ENCODE results near the gene CD300E.
A peak's percentile ranks its signal among the peaks of the same experiment; 100 is the strongest.
"Not testable (repeated sequence)": the region's sequence is repeated elsewhere in the genome, so short reads cannot be mapped to it uniquely, and the experiment has no call there.

Gene CD300E, protein sequence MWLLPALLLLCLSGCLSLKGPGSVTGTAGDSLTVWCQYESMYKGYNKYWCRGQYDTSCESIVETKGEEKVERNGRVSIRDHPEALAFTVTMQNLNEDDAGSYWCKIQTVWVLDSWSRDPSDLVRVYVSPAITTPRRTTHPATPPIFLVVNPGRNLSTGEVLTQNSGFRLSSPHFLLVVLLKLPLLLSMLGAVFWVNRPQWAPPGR

DNA sequence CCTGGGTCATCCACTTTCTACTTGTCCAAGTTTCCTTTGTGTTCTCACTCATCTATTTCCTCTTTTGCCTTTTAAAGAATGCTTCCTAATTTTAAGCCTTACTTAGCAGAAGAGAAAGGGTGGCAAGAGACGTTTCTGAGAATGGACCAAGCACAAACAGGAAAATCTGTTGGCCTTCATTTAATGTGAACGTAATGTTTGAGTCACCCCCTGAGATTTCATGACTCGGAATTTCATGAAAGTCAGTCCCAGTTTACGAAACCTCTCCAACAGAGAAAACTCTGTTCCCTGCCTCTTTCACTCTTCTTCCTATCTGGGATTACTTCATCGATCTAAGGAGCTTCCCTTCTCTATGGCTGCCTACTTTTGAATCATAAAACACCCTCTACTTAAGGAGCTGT is at the start of gene CD300E:
Gene CD300E, minus strand, starts transcription at position 46 of the 401 bp plus-strand sequence. CDS start 117 bp downstream, outside the sequence.
- DNase-seq = no peak

DNA sequence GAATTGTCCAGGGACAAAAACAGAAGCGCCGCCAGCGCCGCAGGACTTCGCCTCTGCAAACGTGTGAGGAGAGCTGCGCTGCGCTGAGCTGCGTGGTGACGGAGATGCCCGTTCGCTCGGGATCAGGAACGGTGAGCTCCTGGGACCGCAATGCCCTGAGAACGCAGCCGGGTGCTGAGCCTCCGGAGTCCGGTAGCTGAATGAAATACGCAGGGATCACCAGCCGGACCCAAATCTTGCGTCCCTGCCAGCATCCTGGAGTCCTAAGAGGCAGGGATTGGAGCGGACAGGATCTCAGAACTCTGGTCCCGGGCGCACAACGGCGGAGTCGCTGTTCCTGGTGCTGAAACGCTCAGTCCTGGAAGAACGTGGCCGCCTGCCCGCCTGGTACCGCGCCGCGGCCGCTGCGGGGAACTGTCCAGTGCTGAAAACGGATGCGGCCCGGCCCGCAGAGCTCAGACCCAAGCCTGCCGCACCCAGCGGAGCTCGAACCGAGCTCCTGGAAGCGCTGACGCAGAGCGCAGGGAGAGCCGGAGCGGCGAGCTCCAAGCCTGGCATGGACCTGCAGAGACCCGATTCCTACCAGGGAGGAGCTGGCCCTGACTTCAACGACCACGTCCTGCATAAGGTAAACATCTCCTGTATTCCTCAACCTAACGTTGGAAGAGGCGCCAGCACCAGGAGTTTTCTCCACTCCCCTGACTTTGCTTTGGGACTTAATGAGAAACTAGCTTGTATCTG is 47.7 kb upstream of the CD300E start:
- DNase-seq = no peak

DNA sequence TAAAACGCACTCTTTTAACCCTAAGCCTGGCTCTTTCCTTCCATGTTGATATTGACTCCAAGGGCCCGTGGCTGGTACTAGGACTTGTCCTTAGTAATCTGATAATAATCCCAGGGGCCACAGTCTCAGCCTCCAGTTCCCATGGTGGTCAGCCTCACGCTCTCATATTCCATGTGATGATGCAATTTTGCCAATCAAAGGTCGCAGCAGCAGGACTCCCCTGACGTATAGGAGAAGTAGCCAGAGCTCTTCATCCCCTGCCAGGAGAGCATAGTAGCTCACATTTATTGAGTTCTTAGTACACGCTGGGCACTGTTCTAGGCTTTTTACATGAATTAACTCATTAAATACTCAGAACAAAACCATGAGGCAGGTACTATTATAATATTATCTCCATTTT is 46.8 kb upstream of the CD300E start:
- no peak for DNase-seq

DNA sequence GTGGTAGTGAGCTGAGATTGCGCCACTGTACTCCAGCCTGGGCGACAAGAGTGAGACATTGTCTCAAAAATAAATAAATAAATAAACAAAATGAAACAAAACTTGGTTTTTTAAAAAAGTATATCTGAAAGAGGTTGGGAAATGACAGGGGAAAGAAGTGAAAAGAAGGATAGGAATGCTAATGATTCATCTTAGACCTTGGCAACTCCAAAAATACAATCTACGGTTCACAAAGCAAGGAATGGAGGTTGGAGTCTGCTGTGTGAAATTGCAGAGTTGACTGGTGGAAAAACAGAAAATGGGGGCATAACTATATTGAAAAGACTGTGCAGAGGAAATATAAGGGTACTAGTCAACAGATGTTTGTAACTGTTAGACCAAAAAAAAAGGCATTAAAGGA is 40.0 kb upstream of the CD300E start:
- no peak for DNase-seq

DNA sequence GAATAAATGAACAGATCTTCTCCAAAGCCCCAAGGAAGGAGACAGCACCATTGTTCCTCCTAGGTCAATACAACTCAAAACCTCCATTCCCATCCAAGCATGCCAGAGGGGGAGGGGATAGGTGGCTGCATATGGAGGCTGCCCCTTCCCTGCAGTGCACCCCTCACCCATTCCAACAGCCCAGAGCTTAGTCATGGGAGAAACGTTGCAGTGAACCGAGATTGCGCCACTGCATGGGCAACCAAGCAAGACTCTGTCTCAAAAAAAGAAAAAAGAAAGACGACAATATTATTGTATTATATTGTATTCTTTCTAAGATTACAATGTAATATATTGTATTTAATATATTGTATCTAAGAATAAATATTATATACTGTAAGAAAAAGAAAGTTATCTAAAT is 36.4 kb upstream of the CD300E start:
- no peak for DNase-seq

DNA sequence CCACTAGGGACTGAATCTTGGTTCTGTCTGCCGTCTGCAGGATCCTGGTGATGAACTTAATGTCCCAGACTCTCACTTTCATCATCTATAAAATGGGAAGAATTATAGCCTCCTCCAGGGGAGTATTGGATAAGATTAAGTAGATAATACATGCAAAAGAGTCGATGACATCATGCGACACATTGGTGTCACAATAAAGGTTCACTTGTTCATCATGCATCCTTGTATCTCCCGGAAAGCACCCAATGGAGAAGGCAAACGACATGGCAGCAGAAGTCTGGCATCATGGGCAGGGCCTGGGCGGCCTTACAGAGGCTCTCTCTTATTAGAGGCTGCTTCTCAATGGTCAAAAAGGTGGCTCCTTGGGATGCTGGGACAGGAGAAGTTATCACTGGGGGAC is 35.1 kb upstream of the CD300E start:
- DNase-seq = no peak

DNA sequence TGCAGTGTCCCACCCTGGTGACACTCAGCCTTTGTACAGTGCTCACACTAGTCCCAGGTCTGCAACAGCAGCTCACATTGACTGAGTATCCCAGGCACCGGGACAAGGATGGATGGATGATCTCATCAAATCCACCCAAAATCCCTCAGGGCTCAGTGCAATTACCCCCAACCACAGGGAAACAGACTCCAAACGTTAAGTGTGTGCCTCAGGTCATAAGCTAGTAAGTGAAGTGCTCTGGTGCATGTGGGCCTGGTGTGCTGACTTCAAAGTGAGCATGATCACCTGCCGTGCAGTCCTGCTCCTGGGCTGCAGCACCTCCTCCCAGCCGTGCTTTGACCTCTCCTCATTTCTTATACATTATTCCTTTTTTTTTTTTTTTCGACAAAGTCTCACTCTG is 31.2 kb upstream of the CD300E start:
- no peak for DNase-seq

DNA sequence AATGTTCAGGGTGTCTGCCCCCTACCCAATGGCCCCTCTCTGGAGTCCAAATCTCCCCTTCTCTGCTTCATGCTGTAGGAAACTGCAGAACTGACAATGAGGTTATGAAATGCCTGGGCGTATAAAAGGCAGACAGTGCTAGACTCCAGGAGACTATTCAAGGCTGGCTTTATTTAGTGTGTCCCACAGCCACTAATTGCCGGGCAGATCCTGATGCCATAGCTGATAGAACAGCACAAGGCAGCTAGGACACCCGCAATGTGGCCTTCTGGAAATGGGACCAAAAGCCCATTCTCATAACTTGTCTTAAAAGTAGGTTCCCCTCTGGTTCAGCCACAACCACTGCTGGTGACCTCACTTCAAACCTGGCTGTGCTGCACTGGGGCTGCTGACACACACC is 28.5 kb upstream of the CD300E start:
- DNase-seq = no peak

DNA sequence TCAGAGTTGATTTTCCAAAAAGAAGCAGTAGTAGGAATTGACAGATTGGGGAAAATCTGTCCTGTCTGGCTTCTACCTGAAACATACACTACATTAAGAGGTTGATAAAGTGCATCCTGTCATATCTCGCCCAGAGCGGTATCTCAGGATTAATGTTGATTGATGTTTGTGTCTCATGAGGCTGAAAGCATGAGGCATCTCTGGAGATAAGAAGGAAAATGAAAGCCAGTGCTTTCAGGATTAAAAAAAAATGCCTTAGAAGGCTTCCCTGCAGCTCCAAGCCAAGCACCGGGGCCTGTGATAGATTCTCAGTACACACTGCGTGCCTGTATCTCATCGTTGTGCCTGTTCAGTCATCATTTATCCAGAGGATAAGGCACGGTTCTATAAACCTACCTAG is 26.4 kb upstream of the CD300E start:
- DNase-seq = no peak

DNA sequence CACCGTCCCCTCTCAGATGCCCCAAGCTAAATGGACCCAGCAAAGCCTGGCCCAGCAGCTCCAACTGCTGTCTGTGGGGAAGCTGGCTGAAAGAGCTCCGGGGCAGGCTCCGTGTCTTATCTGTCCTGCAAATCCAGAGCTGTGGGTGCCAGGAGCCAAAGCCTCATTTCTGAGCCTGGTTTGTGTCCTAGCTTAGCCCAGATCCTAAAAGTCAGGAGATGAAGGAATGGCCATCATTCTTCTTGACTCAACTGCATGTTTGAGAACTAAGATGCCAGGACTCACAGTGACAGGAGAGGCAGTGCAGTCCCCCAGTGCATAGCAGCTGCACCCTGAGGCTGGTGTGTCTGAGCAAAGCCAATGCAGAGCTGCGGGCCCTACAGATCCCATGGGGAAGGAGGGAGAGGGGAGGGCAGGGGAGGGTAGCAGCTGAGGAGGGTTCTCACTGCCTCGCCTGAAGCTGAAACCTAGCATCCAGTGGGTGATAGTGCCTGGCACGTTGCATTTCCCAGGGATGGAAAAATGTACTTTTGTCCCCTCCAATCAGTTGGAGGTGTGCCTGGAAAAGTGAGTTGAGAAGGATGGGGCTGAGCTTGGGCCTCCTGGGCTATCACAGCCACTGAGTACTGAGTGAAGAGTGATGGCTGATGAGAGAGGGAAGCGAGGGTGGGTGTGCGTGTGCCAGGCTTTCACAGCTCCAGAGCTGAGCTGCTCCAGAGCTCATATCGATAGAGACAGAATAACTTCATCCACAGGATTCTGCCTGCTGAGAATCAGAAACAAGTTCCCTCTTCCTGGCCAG is 24.5 kb upstream of the CD300E start:
- no peak for DNase-seq

DNA sequence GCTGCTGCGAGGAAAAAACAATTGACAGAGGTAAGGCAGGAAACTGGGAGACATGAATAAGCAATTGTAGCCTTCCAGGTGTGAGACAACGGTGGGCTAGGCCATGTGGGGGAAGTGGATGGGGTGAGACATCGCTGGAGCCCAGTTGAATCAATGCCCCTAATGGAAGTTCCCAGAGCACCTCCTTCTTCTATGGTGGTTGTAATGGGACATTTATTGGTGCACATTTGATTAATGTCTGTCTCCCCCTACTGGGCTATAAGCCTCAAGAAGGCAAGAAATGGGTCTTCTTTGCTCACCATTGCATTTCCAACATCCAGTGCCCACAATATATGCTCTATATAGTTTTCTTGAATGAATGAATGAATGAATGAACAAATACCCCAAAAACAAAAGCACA is 22.7 kb upstream of the CD300E start:
- peak in 1 of 2 experiments; percentile 34 for DNase-seq

DNA sequence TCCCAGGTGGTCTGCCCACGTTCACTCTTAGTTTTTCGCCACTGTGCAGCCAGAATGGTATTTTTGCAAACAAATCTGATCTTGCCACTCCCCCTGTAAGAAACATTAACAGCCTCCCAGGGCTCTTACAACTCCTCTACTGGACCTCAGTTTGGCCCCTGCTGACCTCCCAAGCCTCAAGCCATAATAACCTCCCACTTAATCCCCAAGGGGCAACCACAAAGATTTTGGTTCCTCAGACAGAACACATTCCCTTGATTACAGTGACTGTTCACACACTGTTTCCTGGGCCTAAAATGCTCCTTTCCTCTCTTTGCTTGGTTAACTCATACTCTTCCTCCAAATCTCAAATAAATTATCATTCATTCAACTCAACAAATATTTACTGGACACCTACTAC is 21.5 kb upstream of the CD300E start:
- no peak for DNase-seq

DNA sequence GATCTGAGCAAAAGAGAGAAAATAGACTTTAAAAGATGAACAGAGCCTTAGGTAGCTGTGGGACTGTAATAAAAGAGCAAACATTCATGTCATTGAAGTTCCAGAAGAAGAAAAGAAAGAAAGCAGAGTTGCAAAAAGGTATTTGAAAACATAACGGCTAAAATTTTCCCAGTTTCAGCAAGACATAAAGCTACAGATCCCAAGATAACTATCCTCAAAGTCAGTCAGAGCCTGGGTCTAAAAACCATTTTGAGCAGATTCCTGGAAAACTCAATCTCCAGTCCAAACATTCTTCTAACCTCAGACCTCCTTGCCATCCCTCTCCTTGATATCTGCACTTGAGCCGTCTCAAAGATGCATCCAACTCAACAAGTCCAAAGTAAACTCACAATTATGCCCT is 20.9 kb upstream of the CD300E start:
- DNase-seq = no peak

DNA sequence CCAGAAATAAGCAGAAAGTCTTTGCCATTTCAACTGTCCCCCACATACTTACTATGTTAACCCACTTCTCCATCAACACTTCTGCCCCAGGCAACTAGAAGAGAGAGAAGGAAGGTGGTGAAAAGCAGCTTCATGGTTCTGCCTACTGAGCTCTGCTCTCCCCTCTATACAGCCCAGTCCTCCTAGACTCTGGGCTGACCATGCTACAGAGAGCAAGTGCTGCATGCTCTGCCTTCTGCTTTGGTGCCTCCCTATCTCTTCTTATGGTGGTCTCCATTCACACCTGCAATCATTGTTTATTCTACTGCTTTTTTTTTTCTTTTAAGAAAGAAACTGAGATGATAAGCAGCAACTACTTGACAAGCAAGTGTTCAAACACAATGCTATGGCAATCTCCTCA is 20.3 kb upstream of the CD300E start:
- no peak for DNase-seq

DNA sequence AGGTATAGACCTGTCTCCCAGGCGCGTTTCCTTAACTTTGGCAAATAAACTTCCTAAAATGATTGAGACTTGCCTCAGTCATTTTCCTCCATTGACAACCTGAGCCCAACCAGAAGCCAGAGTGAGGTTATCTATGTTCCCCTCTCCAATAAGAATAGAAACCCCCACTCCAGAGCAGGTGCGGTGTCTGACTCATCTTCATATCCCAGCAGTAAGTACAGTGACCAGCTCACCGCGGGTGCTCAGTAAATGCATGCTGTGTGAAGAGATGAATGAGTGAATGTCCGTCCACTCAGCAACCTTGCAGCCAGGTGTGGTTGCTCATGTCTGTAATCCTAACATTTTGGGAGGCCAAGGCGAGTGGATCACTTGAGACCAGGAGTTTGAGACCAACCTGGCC is 19.5 kb upstream of the CD300E start:
- no peak for DNase-seq

DNA sequence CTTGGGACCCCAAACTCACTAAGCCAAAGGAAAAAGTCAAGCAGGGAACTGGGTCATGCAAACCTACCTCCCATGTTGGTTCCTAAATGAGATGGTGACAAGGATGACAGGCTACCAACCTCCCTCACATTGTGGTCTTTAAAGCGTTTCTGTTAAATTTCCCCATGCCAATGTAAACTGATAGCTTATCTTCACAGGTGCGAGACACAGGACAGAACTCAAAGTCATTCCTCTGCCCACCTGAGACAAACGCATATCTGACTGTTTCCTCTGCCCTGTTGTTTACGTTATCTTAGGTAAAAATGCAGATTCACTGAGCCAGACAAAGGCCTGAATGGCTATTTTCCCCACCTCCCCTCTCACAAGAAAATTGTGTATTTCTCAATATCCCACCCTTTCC is 19.0 kb upstream of the CD300E start:
- no peak for DNase-seq

DNA sequence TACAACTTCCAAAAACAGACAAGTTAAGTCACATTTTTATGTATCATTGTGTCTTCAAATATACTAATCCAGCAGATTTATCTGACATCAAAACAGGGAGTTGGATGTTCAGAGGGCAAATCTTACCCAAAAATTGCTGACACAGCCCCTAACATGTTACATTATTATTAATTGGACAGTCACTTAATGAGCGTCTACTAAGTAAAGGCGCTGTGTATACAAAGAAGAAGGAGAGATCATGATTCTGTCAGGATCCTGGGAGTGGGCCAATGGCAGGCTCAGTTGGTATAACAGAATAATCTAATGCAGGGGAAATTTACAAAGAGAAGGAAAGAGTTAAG is 18.4 kb upstream of the CD300E start:
- DNase-seq = no peak

DNA sequence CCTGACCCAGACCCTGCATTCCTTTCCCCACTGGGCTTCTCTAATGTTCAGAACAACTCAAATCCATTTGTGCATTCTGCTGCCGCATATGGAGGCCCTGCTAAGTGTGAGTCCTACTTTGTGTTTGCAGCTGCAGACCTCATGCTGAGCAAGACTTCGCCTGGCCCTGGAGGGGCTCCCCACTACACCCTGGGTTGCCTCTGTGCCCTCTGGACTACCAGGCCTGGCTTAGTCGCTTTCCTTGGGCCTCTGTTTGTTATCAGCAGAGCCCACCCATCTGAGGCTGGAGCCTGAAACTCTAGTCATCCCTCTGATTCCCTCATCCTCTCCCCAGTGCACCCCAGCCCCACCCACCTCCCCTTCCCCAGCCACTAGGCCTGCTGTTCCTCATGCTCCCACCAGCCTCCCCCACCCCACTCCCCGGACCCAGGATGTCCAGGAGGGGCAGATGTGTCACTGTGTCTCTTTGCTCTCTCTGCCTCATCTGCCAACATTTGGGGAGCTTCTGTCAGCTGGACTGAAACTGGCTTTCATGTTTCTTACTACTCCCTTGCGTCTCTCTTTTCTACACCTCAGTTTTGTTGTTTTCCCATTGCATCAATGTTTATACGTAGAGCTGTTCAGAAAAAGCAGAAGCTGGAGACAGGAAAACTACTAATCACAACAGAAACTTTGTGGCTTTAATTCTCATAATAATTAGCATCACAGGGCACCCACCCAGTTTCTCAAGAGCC is 17.9 kb upstream of the CD300E start:
- DNase-seq = no peak

DNA sequence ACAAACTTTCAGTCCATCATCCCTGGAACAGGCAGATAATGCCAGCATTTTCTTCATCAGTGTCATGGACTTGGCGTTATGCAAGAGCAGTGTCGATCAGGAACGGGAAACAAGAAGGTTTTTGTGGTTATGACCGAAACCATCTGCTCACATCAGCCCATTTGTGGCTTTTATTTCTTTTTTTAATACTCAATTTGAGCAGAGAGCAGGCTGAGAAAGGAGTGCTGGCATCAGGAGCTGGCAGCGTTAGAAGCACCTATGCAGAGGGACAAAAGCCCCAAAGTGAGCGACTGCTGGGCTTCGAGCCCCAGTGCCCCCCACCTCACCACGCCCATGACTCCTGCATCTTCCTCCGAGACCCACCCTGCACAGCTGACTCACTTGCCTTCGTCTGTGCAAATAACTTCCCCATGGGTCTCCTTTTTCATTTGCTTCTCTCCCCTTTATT is 16.2 kb upstream of the CD300E start:
- DNase-seq = no peak

DNA sequence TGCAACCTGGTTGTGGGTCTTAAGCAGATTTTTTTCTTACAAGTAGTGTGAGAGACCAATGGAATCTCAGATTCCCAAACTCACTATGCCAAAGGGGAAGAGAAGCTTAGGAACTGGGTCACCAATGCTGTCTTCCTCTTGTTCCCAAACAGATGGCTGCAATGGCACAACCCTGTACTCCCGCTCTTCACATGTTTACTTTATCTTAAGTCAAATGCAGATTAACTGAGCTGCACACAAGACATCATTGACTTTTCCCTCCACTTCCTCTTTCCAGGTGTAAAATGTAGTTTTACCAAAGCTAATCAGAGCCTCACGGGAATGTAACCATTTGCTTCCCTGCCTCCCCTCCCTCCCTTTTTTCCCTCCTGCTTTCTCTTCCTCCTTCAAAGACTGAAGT is 14.4 kb upstream of the CD300E start:
- DNase-seq = no peak

DNA sequence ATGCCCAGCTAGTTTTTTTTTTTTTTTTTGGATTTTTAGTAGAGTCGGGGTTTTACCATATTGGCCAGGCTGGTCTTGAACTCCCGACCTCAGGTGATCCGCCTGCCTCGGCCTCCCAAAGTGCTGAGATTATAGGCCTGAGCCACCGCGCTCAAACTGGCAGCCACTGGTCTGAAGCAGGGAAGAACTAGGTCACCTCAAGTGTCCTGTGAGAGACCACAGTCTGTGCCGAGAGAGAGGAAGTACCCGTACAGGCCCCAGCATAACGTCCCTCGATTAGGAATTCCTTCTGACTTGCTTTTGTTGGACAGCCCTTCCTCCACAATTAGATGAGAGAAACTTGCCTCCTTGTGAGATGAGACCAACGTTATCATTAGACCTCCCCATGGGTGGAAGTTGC is 13.7 kb upstream of the CD300E start:
- DNase-seq = no peak

DNA sequence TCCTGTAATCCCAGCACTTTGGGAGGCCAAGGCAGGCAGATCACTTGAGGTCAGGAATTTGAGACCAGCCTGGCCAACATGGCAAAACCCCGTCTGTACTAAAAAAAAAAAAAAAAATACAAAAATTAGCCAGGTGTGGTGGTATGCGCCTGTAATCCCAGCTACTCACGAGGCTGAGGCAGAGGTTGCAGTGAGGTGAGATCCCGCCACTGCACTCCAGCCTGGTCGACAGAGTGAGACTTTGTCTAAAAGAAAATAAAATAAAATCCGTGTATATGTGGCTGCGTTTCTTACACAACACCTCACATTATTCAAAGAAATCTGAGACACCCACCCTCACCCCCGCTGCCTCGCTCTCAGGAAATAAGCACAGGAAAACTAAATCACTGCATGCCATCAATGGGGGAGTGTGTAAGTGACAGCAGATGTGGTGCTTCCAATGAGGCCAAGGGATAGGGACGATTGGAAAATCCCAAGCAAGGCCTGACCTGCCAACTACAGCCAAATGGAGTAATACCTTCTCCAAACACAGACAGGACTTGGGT is 13.1 kb upstream of the CD300E start:
- not testable (repeated sequence) for DNase-seq

DNA sequence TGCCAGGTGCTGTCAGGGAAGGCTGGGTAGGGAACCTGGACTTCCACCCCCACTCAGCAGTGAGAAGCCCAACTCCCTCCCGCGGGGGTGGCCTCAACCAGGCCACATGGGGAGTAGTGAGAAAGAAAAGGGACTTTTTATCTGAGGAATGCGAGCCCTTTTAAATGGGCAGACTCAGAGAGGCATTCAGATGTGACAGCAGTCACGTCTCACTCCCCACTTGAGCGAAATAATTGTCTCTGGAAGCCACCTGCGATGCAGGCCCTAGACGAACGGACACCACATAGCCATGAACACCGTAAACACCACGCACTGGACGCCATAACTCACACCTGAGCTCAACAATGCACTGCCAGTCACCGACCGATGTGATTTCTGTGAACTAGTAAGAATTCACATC is 11.9 kb upstream of the CD300E start:
- DNase-seq = no peak

Data from SW 1271 (cell line).